HG03342 (cell line): Measurements from ENCODE around the gene LHPP.

ENCODE experiments used
- ATAC-seq: cut with Tn5 transposase; IDR thresholded peaks from one replicate; pipeline ENCODE4 v1.9.1; 2021; ENCODE audit warnings: mild to moderate bottlenecking, moderate library complexity; ENCODE audit not compliant: unreplicated experiment

LHPP gene

DNA sequence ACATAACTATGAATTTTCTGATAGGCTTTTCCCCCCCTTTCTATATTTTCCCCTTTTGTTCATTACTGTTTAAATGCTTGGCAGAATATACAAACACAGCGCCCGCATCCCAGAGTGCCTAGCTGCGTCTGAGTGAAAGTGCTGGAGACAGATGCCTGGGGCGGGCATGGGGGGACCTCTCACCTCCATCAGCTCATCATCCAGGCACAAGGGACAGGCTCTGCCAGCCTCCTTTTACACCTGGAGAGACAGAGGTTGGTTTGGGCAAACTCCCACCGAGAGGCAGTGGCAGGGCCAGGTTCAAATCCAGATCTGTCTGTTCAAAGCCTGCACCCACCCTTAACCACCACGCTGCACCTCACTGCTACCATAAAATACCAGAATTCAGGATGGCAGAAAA lies 178.0 kb downstream of the LHPP start:
- no peak for ATAC-seq

DNA sequence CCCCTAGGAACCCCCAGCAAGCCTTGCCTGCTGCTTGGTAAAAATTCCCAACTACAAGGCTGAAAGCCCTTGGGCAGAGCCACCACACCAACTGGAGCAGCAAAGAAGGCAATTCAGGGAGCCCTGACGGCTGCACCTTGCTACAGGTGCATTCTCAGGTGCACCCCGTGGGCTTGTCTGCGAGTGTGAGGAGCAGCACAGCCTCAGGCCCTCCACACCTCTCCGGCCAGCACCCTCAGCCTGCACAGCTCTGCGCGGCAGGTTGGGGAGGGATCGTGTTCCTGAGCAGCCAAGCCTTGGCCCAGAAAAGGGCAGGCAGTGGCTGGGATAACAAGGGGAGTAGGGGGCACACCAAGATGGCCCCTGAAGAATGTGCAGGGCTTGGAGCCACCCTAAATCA lies 178.4 kb downstream of the LHPP start:
- no peak for ATAC-seq

- peak; percentile 46 for ATAC-seq
Observed at GRCh38 chr10:124640538-124641231, 179.1 kb downstream of the LHPP start.

- peak; percentile 59 for ATAC-seq
Observed at GRCh38 chr10:124641282-124642087, 179.9 kb downstream of the LHPP start.

DNA sequence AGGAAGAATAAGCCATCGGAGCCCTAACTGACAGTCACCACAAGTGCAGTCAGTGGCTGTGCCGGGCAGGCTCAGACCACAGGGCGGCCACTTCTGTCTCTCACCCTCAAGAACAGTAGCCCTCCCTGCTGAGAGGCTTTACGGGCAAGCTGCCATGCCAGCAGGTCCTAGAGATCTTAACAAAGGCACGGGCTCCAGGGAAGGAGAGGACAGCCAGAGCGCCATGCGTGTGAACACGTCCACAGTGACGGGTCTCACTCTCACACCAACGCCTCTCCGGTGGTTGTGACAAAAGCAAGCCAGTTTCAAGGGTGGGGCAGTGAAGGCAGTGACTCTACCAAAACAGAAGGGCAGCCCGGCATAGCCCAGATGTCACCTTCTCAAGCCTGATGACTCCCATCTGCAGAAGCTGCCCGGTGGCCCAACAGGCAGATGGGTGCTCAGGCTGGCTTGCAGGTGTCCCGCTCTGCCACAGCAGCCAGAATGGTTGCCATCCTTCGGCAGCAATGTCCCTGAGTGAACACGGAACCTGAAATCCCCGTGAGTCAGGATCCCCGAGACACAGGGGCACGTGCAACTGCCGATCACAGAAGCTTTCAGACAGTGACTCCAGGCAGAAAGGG lies 180.6 kb downstream of the LHPP start:
- ATAC-seq, result no peak

- no peak for ATAC-seq
Observed at GRCh38 chr10:124643330-124644009, 181.8 kb downstream of the LHPP start.

GRCh38 chr10:124644236-124644635 lies 182.6 kb downstream of the LHPP start:
- ATAC-seq, result no peak

DNA sequence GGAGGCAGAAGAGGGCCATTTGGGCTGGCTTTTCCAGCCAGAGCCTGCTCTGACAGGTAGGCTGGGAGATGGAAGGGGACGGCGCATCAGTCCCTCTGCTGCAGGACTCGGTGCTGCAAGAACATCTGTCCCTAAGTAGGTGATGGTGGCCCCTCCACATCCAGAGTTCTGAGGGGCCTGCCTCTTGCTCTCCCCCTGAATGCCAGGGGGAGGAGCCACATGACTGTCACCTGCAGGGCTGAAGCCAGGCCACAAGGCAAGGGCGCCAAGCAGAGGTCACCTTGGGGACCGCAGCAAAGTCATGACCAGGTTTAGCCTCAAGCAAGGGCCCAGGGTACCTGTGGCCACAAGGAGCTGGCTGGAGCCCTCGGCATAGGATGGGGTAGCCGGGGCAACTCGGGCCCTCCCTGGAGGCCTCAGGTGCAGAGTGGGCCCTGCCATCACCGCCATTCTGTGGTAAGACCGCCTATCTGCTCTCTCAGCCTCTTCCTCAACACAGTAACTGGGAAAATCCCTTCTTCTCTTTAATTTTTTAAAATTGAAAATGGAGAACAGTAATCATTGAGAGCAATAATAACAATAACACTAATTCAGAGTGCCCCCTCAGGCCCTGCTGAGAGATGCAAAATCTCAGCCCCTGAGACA lies 183.3 kb downstream of the LHPP start:
- ATAC-seq, result no peak

DNA sequence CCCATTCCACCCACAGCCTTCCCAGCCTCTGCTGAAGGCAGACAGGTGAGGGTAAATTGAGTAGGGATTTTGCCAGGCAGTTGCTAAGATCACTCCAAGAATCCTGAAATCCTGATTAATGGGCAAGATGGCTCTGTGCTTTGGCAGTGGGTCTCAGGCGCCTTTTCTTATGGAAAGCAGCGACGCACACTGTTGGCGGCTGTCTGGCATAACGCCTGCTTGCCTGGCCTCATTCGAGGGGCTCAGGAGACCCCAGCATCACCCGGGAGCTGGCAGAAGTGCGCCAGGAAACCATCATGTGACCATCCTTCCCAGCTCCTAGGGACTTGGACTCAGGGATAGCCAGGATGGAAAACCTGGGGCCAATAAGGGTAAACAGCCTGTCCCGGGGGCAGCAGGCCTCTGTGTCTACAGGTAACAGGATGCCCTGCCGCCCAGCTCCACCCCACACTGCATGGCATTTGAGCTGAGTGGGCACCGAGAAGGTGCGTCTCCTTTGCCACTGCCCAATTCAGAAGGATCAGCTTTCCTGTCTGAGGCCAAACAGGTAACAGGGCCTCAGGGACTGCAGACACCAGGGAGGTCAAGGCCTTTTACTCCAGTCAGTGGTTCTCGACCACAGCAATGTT lies 184.0 kb downstream of the LHPP start:
- no peak for ATAC-seq

GRCh38 chr10:124646483-124647352 lies 185.1 kb downstream of the LHPP start:
- ATAC-seq, result no peak

- ATAC-seq, result peak; percentile 47
Observed at GRCh38 chr10:124647421-124648130, 186.0 kb downstream of the LHPP start.

DNA sequence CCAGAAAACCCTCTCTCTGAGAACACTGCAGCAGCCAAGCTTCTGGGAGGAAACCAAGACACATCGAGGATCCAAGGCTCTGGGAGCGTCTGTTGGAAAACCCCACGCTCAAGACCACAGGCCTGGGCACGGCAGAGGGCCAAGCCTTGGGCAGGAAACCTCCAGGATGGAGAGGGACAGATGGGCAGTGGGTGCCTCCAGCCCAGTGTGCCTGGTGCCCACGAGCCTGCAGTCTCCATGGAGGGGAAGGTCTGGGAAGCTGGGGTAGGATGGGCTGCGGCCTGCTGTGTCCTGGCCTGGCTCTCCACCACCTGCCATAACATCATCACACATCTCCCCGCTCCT lies 186.5 kb downstream of the LHPP start:
- ATAC-seq, result no peak

- no peak for ATAC-seq
Observed at GRCh38 chr10:124648738-124649137, 187.1 kb downstream of the LHPP start.

DNA sequence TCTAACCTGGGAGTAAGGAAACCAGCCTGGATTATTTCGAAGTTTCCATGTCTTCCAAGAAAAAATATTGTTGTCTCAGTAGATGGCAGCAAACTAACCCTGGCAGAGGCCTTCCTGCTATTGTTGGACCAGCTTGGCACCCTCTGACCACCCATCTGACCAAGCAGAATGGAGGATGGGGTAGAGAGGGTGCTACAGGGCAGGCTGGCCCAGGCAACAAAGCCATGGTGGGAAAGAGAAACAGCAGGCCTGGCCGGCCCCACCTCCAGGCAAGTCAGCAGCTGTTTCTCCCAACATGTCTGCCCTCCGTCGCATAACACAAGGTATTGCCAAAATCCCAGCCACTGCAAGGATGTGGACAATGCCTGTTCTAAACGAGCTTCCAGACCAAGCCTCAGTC lies 187.6 kb downstream of the LHPP start:
- no peak for ATAC-seq

DNA sequence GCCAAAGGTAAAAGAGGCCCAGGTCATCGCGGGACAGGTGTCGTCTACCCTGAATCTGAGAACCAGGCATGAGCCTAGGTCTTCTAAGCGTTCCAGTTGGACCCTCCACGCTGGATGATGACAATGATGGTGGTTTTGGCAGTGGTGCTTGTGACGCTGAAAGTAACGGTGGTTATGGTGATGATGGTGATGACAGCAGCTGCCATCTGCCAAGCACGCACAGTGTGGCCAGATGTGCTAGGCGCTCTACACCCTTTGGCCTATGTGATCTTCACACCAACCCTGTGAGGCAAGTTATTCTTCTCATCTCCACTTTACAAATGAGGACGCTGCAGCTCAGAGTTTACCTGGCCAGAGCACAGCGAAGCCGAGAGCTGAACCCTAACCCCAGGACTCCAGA lies 188.6 kb downstream of the LHPP start:
- no peak for ATAC-seq

GRCh38 chr10:124650820-124651401 lies 189.3 kb downstream of the LHPP start:
- ATAC-seq, result peak; percentile 34

DNA sequence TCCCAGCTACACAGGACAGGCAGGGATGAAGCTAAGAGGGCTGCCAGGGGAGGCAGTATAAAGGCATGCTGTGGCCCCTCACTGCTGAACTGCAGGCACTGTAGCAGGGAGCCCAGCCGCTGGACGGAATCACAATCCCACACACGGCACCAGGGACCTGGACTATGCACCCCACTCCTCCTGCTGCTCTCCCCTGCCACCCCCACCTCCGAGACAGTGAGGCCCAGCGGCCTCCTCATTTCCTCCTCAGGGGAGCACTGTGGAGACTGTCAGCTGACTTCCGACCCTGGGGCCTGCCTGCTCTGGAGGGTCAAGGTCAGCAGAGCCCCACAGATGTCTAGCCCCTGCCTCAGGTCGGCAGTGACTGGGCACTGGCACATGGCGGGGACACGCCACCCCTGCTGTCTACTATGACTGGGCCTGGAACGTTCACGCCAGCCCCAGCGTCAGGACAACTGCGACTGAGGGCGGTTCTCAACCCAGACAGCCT lies 189.8 kb downstream of the LHPP start:
- no peak for ATAC-seq

- ATAC-seq, result no peak
Observed at GRCh38 chr10:124652200-124652599, 190.6 kb downstream of the LHPP start.
